Measurements from ENCODE around the gene AAR2. TPM values are rescaled to one million over a fixed set of nuclear protein-coding genes. Genes with fewer than 3 reads are reported as not detected.

The AAR2 gene
- total RNA-seq, 2 experiments from 2014 or later = 20.5 to 22.7 TPM

DNA sequence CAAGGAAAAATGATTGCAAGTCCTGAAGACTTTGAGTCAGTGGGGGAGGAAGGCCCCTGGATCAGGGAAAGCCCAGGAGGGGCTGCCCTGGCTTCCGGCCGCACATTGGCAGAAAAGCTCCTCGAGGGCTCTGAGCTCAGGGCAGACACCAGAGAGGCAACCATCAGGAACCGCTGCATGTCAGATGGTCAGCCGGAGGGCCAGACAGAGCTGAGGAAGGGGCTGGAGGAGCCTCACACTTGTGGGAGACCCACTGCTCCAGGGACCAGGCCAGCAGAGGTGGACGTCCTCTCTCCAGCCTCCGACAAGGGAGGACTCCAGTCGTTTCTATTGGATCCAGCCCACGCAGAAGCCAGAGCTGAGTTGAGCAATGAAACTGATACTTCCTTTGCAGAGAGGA lies 30.2 kb upstream of the AAR2 start:
- no peaks in the 10 kb centered on the region for H3K9me3 Mint-ChIP-seq (ENCODE audit: insufficient read depth)

DNA sequence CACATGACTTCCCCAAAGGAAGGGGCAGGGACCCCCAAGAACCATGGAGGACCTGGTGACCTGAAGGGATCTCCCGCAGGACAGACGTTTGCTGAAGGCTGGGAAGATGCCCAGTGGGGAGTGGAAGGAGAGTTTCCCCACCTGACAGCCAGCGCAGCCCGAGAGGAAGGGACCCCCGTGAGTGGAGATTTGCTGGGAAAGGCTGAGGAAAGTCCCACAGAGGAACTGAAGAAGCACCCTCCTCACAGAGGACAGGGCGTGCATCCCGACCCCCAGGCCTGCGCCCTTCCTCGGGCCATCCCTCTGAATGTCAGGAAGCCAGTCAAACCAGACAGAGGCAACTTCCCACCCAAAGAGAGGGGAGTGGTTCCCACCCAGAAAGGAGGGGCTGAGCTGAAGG lies 29.6 kb upstream of the AAR2 start:
- ChIA-PET POLR2A (no interaction called here), CTCF (interaction anchor here (1.4 kb wide), 1 partner anchor 214 kb away, joined by 3 read pairs; no protein-coding TSS in a partner anchor)
- Mint-ChIP-seq H3K9me3 (ENCODE audit: insufficient read depth) (no peaks in the 10 kb centered on the region), H3K27ac (no peak overlapping the region), H3K27me3 (ENCODE audit: low read depth) (no peaks in the 10 kb centered on the region), H3K4me1 (ENCODE audit: low read depth) (peaks cover 4% of the 10 kb centered on the region), H3K36me3 (ENCODE audit: low read depth) (no peaks in the 10 kb centered on the region), H3K4me3 (no peak overlapping the region)
- DNase-seq (no peak), ATAC-seq (no peak)

More for the DNA sequence above, 30.2 kb upstream of the AAR2 start:
- no peak overlapping the region for H3K27ac Mint-ChIP-seq
- no peak overlapping the region for H3K4me3 Mint-ChIP-seq
- no peaks in the 10 kb centered on the region for H3K27me3 Mint-ChIP-seq (ENCODE audit: low read depth)
- POLR2A ChIA-PET = no interaction called here
- no peak for ATAC-seq
- no peak for DNase-seq
- CTCF ChIA-PET = interaction anchor here (0.6 to 1.4 kb wide), 2 partner anchors 22 to 214 kb away, joined by 3 read pairs; no protein-coding TSS in a partner anchor
- H3K4me1 Mint-ChIP-seq (ENCODE audit: low read depth) = peaks cover 4% of the 10 kb centered on the region
- no peaks in the 10 kb centered on the region for H3K36me3 Mint-ChIP-seq (ENCODE audit: low read depth)

DNA sequence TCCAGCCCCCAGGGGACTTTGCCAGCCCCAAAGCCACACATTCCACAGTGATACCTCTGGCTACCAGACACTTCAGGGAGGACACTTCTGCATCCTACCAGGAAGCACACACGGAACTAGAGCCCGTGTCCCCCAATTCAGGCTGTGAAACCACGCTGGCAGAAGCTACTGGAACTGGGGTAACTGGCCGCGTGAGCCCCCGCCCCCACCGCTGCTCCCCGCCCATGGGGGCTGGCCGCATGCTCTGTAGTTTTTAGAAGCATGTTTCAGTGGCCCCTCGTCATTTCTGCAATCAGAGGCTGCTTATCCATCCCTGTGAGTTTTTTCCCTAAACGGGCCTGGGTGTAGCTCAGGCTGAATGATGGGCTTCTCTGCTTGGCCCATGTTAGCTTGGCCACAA lies 28.7 kb upstream of the AAR2 start:
- H3K4me3 Mint-ChIP-seq = no peak overlapping the region
- no peak overlapping the region for H3K27ac Mint-ChIP-seq
- CTCF ChIA-PET = interaction anchor here (1.1 kb wide), 1 partner anchor 9 kb away, joined by 3 read pairs; no protein-coding TSS in a partner anchor
- no peaks in the 10 kb centered on the region for H3K27me3 Mint-ChIP-seq (ENCODE audit: low read depth)
- POLR2A ChIA-PET = no interaction called here
- no peaks in the 10 kb centered on the region for H3K36me3 Mint-ChIP-seq (ENCODE audit: low read depth)
- H3K4me1 Mint-ChIP-seq (ENCODE audit: low read depth) = peaks cover 4% of the 10 kb centered on the region
- ATAC-seq (no peak), DNase-seq (no peak)
- H3K9me3 Mint-ChIP-seq (ENCODE audit: insufficient read depth) = no peaks in the 10 kb centered on the region

DNA sequence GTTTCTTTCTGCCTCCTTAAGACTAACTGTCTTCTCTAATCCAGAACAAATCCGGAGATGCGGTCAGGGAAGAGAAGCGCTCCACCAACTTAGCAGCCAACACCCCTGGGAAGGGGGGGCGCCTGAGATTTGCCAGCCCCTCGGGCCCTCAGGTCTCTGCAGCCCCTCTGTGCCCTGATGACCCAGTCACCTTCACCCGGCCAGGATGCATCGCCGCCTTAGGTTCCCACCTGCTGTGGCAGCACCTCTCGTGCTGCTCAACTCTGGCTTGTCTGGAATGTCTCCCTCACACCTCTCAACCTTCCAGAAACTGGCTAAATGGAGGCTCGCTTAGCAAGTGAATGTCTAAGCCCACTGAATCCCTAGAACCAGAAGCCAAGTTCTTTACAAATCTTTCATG lies 28.0 kb upstream of the AAR2 start:
- CTCF ChIA-PET = interaction anchor here (1.1 kb wide), 1 partner anchor 9 kb away, joined by 3 read pairs; no protein-coding TSS in a partner anchor
- no peaks in the 10 kb centered on the region for H3K9me3 Mint-ChIP-seq (ENCODE audit: insufficient read depth)

DNA sequence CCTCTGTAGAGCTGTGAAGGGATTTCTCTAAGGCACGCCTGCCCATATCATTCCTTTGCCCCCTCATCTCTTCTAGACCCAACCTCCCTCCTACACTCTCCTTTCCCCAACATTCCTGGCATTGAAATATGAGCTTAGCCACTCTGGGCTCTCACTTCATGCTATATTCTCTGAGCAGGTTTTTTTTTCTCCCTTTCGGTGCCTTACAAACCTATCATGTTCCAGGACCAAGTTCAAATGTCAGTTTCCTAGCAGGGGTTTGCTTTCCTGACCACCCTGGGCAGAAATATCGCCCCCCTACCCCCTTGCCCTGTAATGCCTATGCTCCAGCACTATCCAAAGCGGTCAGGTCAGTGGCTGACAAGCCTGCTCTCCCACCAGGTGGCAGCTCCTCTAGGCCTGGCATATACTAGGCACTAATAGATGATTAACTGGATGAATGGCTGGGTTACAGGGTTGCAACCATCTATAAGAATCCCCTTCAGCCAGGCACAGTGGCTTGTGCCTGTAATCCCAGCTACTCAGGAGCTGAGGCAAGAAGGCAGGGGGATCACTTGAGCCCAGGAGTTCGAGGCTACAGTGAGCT lies 25.7 kb upstream of the AAR2 start:
- CTCF ChIA-PET = interaction anchor here (1.5 to 2.0 kb wide), 2 partner anchors 11 to 229 kb away, joined by 5 to 11 read pairs; no protein-coding TSS in a partner anchor
- POLR2A ChIA-PET = no interaction called here
- ATAC-seq (no peak), DNase-seq (no peak)
- no peaks in the 10 kb centered on the region for H3K27me3 Mint-ChIP-seq (ENCODE audit: low read depth)
- H3K4me3 Mint-ChIP-seq = no peak overlapping the region
- H3K9me3 Mint-ChIP-seq (ENCODE audit: insufficient read depth) = no peaks in the 10 kb centered on the region
- H3K4me1 Mint-ChIP-seq (ENCODE audit: low read depth) = no peaks in the 10 kb centered on the region
- H3K36me3 Mint-ChIP-seq (ENCODE audit: low read depth) = no peaks in the 10 kb centered on the region
- H3K27ac Mint-ChIP-seq = no peak overlapping the region

More for the DNA sequence above, 28.0 kb upstream of the AAR2 start:
- ATAC-seq (no peak), DNase-seq (no peak)
- POLR2A ChIA-PET = no interaction called here
- Mint-ChIP-seq H3K4me3 (no peak overlapping the region), H3K36me3 (ENCODE audit: low read depth) (no peaks in the 10 kb centered on the region), H3K4me1 (ENCODE audit: low read depth) (no peaks in the 10 kb centered on the region), H3K27me3 (ENCODE audit: low read depth) (no peaks in the 10 kb centered on the region), H3K27ac (no peak overlapping the region)

DNA sequence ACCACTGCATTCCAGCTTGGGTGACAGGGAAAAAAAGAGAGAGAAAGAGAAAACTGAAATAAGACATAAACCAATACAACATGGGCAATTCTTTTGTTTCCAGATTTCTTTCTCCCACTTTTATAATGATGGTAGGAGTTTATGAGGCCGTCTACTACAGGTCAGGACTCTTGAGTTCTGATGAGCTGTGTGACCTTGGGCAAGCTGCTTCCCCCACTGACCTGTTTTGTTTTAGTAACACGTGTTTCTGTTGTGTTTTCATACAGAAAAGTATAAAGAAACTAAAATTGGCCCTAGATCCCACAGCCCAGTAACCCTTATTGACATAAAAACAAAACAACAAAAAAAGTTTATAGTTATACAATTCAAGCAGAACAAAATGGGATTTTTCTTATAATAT lies 22.9 kb upstream of the AAR2 start:
- Mint-ChIP-seq H3K36me3 (ENCODE audit: low read depth) (no peaks in the 10 kb centered on the region), H3K4me1 (ENCODE audit: low read depth) (peaks cover under 1% of the 10 kb centered on the region), H3K27me3 (ENCODE audit: low read depth) (no peaks in the 10 kb centered on the region), H3K9me3 (ENCODE audit: insufficient read depth) (no peaks in the 10 kb centered on the region), H3K4me3 (no peak overlapping the region), H3K27ac (no peak overlapping the region)
- ATAC-seq (no peak), DNase-seq (no peak)
- CTCF ChIA-PET = interaction anchor here (1.2 to 3.2 kb wide), 5 partner anchors 11 to 227 kb away, joined by 3 to 20 read pairs (median 3); no protein-coding TSS in a partner anchor
- POLR2A ChIA-PET = no interaction called here

DNA sequence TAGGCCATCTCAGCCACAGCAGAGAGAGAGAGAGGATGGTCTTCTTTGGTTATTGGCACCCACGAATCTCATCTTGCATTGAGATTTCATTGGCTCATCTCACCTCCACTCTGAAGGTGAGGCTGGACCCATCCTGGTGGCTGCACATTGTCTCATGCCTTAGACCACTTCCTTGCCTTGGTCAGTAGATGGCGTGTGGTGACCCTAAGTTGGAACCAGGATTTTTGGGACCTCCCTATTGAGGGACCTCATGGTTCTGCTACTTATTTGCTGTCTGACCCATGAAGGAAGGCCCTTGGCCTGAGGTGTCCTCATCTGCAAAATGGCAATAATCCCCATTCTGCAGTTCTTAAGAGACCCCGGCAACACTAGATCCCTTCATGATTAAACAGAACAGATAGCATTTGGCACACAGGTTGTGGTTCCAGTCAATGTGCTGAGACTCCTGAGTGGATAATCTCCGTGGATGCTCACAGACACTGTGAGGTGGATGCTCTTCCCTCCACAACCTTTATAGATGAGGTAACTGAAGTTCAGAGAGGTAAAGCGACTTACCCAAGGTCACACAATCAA lies 21.5 kb upstream of the AAR2 start:
- Mint-ChIP-seq H3K36me3 (ENCODE audit: low read depth) (no peaks in the 10 kb centered on the region), H3K4me3 (no peak overlapping the region), H3K9me3 (ENCODE audit: insufficient read depth) (no peaks in the 10 kb centered on the region), H3K27ac (no peak overlapping the region), H3K27me3 (ENCODE audit: low read depth) (no peaks in the 10 kb centered on the region), H3K4me1 (ENCODE audit: low read depth) (peaks cover 2% of the 10 kb centered on the region)
- ChIA-PET CTCF (interaction anchor here (0.9 to 3.2 kb wide), 2 partner anchors 12 to 185 kb away, joined by 4 to 20 read pairs; no protein-coding TSS in a partner anchor), POLR2A (no interaction called here)
- DNase-seq (peak; percentile 24), ATAC-seq (no peak)

DNA sequence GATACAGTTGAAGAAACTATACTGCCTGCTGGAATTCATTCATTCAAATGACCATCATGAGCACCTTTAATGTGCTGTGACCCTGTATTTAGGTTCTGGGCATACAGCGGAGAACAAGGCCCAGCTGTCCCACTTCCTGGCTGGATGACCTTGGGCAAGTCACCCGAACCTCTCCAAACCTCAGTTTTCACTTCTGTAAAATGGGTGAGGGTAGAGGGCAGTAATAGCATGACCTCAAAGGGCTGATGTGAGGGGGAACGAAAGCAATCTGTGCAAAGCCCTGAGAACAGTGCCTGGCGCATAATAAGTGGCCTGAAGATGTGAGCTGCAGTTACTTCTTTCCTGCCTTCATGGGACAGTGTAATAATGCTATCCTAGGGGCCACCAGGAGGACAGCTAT lies 20.5 kb upstream of the AAR2 start:
- Mint-ChIP-seq H3K4me3 (no peak overlapping the region), H3K36me3 (ENCODE audit: low read depth) (no peaks in the 10 kb centered on the region), H3K4me1 (ENCODE audit: low read depth) (peaks cover 2% of the 10 kb centered on the region), H3K27me3 (ENCODE audit: low read depth) (no peaks in the 10 kb centered on the region), H3K9me3 (ENCODE audit: insufficient read depth) (no peaks in the 10 kb centered on the region), H3K27ac (no peak overlapping the region)
- no peak for ATAC-seq
- POLR2A ChIA-PET = no interaction called here
- CTCF ChIA-PET = interaction anchor here (1.2 to 1.5 kb wide), 6 partner anchors 12 to 262 kb away, joined by 3 to 8 read pairs (median 4); partner anchors contain the start of gene SCAND1
- DNase-seq = no peak

DNA sequence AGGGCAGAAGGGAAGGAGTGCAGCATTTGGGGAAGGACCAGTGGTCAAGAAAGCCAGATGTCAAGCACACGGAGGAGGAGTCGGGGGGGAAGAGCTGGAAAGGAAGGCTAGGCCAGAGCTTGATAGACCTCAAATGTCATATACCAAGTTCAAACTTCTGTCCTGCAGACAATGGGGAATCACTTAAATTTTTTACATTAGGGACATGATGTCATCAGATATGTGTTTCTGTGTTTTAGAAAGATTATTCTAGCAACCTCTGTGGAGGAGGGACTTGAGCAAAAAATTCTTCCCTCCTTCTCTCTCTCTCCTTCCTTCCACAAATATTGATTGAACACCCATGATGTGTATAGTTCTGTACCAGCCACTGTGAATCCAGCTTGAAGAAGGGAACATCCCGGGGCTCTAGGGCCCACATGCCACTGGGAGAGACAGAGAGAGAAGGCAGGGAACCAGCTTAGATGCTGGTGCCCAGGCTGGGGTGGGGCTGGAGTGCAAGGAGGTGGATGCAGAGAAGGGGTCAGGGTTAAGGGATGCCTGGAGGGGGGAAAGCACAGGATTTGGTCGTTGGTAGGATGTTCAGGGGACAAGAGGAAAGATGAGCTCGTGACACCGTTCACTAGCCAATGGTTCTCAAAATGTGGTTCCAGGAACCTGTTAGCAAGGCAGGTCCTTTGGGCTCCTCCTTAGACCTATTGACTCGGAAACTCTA lies 19.8 kb upstream of the AAR2 start:
- POLR2A ChIA-PET = no interaction called here
- no peak for ATAC-seq
- H3K9me3 Mint-ChIP-seq (ENCODE audit: insufficient read depth) = no peaks in the 10 kb centered on the region

DNA sequence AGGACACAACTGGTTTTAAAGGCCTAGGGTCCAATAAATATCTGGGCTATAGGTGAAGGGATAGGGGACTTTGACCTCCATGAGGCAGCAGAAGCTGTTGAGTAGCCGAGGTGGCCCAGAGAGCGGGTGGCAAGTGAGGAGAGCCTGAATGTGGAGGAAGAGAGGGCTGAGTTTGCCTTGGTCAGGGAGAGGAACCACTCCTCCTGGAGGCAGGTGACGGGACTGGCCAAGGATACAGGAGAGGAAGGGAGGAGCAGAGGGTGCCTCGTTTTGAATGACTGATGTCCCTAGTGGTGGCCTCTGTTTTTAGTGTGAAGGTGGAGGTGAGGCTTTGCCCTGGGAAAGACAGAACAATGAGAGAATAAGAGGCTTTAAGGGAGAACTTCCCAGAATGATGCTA lies 19.1 kb upstream of the AAR2 start:
- Mint-ChIP-seq H3K4me1 (ENCODE audit: low read depth) (peaks cover 2% of the 10 kb centered on the region), H3K4me3 (no peak overlapping the region), H3K27me3 (ENCODE audit: low read depth) (no peaks in the 10 kb centered on the region), H3K27ac (no peak overlapping the region), H3K36me3 (ENCODE audit: low read depth) (no peaks in the 10 kb centered on the region), H3K9me3 (ENCODE audit: insufficient read depth) (no peaks in the 10 kb centered on the region)
- DNase-seq = no peak
- ChIA-PET CTCF (interaction anchor here (0.5 to 1.3 kb wide), 5 partner anchors 15 to 231 kb away, joined by 3 to 6 read pairs (median 3); no protein-coding TSS in a partner anchor), POLR2A (no interaction called here)
- no peak for ATAC-seq

More for the DNA sequence above, 19.8 kb upstream of the AAR2 start:
- no peak overlapping the region for H3K27ac Mint-ChIP-seq
- H3K36me3 Mint-ChIP-seq (ENCODE audit: low read depth) = no peaks in the 10 kb centered on the region
- no peak for DNase-seq
- CTCF ChIA-PET = interaction anchor here (0.5 to 1.5 kb wide), 9 partner anchors 12 to 262 kb away, joined by 3 to 8 read pairs (median 3); partner anchors contain the start of gene SCAND1
- H3K27me3 Mint-ChIP-seq (ENCODE audit: low read depth) = no peaks in the 10 kb centered on the region
- peaks cover 2% of the 10 kb centered on the region for H3K4me1 Mint-ChIP-seq (ENCODE audit: low read depth)
- H3K4me3 Mint-ChIP-seq = no peak overlapping the region

DNA sequence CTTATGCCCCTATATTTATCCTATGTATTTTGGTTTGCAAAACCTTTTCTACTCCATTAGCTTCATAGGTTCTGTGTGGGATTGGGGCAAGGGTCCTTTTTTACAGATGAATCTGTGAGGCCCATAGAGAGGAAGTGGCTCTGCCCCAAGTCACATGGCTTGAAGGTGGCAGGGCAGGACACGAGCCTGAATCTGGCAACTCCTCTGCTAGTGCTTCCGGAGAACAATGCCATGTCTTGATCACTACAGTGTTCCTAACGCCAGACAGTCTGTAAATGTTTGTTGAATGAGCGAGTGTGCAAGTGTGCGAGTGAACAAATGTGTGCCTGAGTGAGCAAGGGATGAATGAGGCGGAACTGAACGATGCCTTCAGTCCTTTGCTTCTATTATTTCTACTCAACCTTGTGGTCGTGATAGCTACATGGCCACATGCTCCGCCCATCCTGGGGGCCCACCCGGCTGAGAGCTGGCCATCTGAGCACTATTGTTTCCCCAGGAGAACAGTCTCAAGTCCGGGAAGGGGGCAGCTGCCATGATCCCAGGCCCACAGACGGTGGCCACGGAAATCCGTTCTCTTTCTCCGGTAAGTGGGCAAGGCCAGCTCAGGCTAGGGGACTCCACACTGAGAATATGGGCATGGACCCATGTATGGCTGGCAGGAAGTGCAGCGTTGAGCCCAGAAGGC lies 17.8 kb upstream of the AAR2 start:
- Mint-ChIP-seq H3K27me3 (ENCODE audit: low read depth) (no peaks in the 10 kb centered on the region), H3K4me1 (ENCODE audit: low read depth) (peaks cover 2% of the 10 kb centered on the region), H3K4me3 (no peak overlapping the region), H3K27ac (no peak overlapping the region), H3K36me3 (ENCODE audit: low read depth) (no peaks in the 10 kb centered on the region), H3K9me3 (ENCODE audit: insufficient read depth) (no peaks in the 10 kb centered on the region)
- ATAC-seq = no peak
- no peak for DNase-seq
- ChIA-PET CTCF (no interaction called here), POLR2A (no interaction called here)

Data from activated CD8-positive, alpha-beta T cell treated with anti-CD3 and anti-CD28 coated beads, Interleukin-2, amount 10 ng/mL, durations not matched to agents 7 days and 5 days (primary cell).